ENCODE data around the gene ARHGAP26.

- TF ChIP-seq CTCF (conservative IDR thresholded peaks at IDR 0.05 in 1 of 2, IDR thresholded peaks at IDR 0.05 in 1 of 2; ENCODE audit: low read depth in 1 of 2, low read length in 2 of 2) (no peak), EZH2 (IDR thresholded peaks at IDR 0.05; ENCODE audit: low read length, missing control alignments) (no peak)
Observed at GRCh38 chr5:142720641-142721271, 49.4 kb upstream of the ARHGAP26 start.
